G401.6 (cell line): ENCODE results near the gene SLIT3.

Experiments used
- FAIRE-seq: peaks from 2 replicates; lab custom pipeline; 2012; peaks lifted over from hg19 to GRCh38; lab: Jason Lieb, UNC

Gene SLIT3

DNA sequence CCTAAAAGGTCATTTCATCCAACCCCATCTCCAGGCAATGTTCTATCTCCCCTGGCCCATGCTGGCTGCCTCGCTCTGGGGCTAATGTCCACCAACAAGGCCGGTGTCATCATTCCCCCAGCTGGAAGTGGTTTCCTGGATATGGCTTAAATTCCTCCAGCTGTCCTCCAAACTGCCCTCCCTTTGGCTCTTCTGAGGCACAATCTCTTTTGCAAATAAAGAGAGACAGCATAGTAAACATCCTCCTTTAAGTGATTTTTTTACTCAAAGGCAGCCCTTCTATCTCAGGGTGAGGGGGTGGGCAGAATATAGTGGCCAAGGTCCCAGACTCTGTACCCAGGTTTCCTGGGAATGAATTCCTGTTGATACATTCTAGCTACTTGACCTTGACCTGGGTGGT is 604.3 kb downstream of the SLIT3 start:
- FAIRE-seq, result no peak

DNA sequence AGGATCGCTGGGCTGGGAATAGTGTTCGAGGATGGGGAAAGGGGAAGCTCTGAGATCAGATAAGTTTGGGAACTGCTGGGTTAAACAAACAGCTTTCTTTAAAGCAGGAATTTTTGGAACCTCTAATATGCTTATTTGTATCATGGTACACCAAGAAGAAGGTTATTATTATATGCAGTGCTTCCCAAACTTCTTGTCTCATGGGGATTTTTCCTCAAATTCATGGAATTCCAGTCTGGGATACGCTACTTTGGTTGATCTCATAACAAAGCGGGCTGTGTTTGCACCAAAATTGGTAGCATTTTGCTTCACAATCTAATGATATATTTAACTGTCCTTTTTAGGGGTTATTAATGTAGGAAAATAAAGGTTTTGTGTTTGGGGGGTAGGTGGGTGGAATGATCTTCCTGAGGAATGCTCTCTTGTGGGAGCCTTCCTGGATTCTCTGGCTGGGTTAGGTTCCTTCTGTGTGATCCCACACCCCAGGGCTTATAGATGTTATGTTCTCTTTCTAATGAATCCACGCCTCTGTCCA is 605.6 kb downstream of the SLIT3 start:
- no peak for FAIRE-seq

DNA sequence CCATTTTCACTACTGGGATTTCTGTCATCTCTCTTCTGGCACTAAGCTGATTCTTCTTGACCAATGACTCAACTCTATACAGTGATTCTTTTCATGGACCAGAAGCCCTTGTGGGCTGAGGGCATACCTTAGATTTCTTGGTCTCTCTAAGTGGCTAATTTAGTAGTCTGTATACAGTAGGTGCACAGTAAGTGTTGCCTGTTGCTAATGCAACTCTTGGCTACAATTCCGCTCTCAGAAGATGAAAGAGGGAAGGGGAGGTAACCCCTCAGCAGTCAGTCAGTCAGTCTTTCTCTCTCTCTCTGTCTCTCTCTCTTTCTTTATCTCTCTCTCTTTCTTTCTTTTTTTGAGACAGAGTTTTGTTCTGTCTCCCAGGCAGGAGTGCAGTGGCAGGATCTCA is 606.6 kb downstream of the SLIT3 start:
- FAIRE-seq, result no peak

DNA sequence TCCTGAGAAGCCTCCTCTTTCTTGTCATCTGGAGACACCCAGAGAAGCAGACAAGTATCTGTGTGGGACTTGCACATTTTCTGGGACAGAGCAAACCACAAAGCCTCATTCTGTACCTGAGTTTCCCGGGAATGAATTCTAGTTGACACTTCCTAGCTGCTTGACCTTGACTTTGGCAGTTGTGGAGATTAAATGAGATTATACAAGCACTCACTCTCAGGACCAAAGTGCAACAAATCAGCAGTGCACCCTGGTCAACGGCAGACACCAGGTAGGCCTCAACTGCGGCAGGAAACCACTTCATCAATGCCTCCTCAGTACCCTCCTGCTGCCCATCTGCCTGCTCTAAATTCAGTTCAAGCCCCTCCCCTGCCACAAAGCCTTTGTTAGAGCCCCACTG is 607.1 kb downstream of the SLIT3 start:
- FAIRE-seq, result no peak

DNA sequence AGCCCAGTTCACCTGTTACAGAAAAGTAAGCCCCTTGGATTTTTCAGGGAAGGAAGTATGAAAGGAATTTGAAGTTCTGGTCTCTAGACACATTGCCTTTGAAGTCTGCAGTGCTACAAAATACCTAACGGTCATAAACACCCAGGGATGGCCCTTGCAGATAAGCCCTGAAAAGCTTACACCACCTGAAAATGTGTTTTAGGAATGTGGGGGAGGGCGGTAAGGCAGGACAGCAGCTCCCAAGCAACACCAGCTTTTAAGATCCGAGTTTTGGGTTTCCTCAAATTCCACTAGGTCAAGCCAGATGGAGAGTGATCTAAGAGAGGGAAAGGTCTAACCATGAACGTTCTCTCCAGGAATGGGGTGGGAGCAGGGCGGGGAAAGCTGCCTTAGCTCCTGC is 607.6 kb downstream of the SLIT3 start:
- FAIRE-seq, result no peak

DNA sequence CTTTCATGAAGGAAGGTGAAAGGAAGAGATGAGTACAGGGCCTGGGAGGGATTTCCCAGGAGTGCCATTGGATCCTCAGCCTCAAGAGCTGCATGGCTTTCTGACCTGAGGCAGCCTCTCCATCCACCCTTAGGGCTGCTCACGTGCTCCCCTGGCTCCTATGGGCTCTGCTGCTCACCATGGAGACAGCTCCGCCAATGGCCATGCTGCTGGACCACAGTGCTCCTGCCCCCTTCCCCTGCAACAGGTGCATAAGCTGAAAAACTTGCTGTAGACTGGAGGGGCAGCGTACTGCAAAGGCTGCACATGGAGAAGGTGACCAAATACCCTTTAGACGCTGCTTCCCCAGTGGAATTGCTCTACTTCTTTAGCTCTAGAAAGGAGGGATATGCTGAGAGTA is 609.0 kb downstream of the SLIT3 start:
- FAIRE-seq, result no peak

DNA sequence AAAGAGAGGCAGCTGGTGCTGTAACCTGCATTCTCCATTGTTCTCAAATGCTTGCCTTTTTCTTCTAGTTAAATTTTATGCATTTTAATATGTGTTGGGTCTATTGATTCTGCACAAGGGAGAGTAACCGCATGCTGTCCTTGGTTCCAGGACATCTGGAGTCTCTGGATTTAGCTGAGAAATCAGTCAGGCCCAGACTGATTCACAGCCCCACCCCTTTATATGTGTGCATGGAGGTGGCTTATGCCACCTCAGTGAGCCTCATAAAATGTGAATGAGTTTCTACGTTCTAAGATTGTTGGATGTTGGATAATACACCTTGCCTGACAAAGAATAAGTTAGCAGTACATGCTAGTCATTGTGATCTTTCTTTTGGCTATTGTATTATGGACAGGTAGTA is 611.7 kb downstream of the SLIT3 start:
- no peak for FAIRE-seq

DNA sequence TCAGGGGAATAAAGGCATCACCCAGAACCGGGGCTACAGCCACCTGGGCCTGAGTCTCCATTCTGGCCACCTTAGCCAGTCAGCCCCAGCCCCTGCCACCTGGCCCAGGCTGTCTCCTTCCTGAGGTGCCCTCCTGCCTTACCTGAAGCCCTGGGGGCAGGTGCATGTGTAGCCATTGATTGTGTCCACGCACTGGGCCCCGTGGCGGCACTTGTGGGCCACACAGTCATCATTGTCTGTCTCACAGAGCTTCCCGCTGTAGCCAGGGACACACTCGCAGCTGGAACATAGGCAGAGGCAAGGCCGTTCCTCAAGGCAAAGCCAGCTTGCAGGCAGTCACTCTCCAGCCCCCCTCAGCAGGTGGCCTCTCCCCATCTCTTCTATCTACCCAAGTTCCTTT is 614.1 kb downstream of the SLIT3 start:
- FAIRE-seq, result no peak

DNA sequence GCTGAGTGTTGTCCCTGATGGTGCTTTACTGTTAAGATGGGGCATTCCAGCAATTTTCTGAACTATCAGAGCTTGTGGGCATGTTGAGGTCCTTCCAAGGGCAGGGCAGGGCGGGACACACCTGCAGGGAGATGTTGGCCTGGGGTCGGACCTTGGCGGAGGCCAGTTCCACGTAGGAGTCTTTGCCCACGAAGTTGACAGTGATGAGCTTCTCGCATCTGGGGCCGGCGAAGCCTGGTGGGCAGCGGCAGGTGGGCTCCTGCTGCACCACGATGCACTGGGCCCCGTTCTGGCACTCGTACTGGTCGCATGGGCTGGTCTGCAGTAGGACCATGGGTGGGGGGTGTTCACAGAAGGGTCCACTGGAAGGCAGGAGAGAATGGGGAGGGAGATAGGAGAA is 615.4 kb downstream of the SLIT3 start:
- no peak for FAIRE-seq

DNA sequence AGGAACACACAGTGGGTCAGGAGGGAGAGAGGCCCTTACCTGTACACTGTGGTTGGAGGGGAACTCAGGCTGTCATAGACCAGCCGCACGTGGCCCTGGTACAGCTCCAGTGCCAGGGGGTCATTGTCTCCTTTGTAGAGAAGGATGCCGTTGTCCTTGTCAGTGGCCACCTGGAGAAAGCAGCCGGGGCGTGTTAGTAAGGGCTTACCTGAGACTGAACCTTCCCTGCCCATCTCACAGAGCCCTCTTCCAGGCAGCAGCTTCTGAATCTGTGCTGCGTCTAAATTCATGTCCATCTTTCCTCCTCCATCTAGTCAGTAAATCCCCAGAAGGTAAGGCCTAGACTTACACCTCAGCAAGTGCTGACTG is 617.0 kb downstream of the SLIT3 start:
- FAIRE-seq, result no peak

DNA sequence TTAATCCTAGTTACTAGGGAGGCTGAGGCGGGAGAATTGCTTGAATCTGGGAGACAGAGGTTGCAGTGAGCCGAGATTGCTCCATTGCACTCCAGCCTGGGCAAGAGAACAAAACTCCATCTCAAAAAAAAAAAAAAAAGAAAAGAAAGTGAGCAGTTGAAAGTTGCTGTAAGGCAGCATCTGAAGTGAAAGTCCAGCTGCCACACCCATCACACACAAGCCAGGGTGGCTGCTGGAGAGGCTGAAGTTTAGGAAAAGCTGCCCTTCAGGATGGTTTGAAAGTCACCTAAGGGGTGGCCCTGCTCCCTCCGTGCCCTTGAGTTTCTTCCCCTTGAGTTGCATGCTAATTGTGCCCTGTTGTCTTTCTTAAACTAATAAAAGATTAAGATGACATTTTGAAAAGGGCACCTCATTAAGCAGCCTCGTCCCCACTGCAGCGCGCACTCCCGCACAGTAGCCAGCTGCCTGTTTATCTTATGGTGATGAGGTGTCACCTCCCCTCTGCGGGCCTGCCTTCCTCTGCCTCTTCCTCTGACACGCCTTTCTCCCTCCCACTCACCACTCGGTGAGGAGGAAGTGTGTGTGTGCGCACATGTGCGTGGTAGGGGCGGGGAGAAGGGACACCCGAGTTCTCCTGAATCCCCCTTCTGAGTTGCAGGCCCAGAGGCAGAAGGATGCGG is 617.6 kb downstream of the SLIT3 start:
- FAIRE-seq, result no peak

DNA sequence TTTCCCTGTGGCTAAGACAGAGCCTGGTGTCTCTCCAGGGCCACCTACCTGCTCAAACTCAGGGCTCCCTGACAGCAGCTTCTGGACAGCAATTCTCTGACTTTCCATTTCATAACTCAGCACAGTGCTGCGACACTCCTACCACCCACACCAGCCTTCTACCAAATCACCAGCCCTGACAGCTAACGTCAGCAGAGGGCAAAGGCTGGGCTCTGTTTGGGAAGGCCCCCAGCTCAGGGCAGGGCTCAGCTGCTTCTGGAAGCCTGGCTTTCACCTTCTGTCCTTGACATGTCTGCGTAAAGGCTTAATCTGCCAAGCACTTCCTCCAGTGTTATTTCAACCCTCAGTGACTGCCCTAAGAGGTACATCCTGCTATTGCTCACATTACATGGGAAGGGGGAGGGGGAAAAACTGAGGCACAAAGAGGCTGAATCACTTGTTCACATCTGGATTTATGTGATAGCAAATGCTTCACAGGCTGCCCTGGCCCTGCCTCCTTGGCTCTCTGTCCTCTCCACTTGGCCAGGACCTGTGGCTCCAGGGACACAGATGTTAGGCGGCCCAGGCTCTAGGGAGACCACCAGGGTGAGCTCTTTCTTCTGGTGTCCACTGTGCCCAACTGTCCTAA is 619.3 kb downstream of the SLIT3 start:
- no peak for FAIRE-seq

DNA sequence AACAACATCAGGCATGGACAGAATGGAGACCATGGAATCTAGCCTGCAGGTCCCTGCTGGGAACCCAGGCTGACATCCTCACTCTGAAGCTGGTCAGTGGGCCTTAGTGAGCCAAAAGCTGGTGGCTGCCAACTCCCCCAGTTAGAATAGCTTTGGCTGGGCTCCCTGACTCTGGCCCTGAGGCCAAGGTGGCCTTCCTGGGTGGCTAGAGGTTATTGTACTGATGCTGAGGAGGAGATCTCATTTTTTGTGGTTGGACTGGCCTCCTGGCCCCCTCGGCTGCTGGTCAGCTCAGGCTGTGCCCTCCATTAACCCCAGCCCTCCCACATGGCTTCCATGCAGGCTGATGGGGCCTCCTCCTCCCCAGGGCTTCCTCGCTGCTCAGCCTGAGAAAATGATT is 620.5 kb downstream of the SLIT3 start:
- no peak for FAIRE-seq

DNA sequence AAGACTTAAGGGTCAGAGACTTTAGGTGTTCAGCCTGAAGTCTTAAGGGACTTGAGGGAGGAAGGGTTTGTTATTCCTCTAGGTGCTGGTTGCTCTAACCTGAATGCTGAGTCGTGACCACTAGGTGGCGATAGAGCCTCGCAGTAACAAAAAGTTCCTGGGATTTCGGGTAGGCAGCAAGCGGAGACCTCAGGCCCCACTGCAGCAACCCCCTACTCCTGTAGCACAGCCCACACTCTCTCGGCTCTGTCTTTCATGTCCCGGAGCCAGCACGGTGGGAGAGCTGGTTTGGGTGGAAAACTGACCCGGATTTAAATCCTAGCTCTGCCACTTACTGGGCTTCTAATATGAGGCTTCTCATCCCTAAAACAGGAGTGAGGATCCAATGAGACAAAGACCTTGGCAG is 621.4 kb downstream of the SLIT3 start:
- FAIRE-seq, result peak; percentile 63

DNA sequence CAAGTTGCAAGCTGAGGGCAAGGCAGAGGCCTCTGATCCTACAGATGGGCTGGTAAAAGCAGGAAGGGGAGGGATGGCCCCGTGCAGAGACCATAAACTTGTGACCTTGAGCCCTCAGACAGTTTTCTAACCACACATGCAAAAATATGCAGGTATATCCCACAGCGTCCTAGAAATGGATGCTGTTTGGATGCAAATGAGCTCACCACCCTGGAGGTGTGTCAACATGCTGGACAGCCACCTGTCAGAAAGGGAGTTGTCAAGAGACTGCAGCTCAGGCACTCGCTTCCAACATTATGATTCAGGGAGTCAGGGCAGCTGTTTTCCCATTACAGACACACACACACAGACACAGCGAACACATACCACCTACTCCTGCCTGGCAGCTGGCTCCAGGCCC is 624.4 kb downstream of the SLIT3 start:
- FAIRE-seq, result no peak

DNA sequence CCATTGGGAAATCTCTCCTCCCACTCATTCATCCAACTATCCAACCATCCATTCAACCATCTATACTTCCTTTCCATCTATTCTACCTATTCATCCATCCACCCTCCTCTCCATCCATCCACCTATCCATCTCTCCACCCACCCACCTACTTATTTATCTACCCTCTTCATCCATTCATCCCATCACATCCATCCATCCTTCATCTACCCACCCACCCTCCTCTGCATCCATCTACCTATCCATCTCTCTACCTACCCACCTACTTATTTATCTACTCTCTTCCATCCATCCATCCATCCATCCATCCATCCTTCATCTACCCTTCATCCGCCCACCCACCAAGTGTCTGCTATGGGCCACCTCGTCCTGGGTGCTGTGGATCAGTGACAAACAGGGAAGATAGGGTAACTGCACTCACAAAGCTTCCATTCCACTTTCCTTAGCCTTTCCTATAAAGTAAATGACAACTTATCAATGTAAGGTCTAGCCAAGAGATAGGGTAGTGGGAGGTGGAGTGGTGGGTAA is 625.0 kb downstream of the SLIT3 start:
- FAIRE-seq, result no peak

DNA sequence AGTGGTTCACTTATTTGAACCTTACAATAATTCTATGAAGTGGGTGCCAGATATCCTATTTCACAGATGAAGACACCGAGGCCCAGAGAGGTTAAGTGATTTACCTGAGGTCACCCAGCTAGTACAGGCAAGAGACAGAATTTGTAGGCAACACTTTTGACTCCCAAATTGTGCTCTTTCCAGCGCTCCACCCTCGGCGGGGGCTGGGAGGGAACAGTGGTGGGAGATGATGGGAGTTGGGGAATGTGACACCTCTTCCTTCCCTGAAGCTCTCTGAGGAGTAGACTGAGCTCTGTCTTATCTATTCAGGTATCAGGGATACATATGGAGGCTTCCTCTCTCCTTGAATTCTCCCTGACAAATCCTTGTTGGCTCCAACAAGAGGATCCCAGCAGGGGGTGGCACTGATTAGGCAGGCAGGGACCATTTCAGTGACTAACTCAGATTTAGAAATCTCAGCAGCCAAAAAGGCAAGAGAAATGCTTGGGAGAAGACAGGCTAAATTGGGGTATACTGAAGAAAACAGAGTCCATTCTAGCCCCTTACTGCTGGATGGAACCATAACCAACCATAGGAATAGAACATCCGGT is 626.0 kb downstream of the SLIT3 start:
- no peak for FAIRE-seq

DNA sequence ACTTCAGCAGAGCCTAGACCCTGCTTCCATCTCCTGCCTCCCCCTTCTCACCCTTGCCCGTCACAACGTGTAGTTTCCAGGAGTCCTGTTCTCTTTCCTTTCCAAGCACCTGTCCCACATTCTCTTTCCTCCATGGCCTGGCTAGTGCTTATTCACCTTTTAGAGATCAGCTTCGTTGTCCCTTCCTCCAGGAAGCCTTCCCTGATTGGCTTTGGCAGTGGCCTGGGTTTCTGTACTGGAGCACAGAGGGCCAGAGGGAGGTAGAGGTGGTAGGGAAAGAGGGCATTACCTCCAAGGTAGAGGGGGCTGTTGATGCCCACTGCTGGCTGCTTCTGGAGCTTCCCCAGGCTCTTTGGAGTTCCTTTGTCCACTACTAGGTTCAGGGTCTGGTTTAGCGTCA is 628.1 kb downstream of the SLIT3 start:
- FAIRE-seq, result no peak

DNA sequence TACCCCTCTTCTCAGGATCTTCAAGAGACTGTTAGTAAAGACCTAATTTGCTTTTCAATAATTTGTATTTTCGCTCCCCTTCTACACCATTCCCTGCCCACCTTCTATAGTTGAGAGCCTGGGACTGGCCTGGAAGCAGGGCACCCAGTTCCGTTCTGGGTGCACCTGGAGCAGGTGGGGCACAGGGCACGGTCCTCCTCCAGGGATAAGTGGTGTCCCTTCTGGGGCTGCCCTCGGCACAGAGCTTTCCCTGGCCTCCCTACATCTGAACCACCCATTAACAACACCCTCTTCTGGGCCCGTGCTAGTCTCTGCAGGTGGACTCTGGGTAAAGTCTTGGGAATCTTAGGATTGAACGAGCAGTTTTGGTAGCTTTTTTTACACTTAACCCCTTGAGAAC is 628.9 kb downstream of the SLIT3 start:
- no peak for FAIRE-seq

DNA sequence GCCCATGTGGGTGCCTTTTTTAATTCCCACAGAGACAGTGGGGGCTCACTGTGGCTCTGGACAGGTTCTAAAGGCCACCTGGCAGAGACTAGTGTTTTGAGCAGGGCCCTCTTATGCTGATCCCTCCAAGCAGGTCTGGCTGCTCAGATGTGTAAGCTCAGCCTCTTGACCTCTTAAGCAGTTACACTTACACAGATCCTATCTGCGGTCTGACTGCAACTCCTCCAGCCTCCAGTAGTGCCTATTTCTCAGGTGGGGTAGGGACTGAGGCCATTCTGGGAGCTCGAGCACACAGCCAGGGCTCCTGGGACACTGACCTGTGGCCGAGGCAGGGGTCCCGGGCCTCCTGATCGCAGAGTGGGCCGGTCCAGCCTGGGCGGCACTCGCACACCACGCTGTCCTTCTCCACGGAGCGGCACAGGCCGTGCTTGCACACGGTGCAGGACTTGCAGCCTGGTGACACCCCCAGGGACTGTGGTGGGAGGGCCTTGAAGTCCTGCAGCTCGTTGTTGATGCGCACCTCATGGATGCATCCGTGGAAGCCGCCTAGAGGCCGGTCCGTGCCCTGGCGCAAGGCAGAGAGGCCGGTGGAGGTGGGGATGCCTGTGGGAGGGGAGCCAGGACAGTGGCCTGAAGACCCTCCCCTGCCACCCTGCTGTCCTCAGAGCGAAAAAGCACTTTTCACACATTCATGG is 629.9 kb downstream of the SLIT3 start:
- no peak for FAIRE-seq

DNA sequence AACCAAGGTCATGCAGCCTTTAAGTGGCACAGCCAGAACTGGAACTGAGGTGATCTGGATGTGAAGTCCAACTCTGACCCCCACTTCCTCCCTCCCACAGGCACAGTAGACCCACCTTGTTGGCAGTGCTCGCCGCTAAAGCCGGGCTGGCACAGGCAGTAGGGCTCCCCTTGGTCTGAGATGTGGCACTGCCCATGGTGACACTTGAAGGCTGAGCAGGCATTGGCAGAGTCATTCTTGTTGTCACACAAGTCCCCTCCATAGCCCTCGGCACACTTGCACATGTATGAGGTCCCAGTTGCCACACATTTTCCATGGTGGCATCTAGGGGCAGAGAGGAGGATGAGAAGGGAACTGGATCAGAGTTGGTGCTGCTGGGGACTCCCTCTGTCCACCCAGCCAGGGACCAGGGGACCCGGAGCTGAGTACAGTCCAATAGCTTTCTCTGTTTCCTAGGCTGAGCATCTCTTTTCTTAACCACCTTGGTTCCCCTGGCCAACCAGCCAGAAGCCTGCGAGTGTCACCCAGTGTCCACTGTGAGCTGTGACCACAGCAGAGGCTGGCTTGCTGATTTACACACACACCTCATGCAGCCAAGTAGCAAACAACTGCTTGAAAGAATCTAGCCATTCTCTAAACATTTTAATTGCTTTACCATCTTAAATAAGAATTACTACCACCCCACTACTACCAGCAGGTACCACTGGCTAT is 631.1 kb downstream of the SLIT3 start:
- FAIRE-seq, result no peak

DNA sequence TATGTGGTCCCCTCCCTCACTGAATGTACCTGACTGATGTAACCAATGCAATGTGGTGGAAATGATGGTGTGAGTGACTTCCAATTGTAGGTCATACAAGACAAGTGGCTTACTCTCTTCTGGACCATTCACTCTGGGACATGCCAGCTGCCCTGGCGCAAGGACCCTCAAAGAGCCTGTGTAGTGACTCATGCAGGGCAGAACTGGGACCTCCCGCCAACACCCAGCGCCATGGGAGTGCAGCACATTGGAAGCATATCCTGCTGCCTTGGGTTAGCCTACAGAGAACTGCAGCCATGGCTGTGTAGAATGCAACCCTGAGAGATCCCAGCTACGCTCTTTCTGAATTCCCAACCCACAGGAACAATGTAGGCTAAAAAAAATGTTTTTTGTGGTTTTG is 631.8 kb downstream of the SLIT3 start:
- FAIRE-seq, result no peak
